Endothelial cell (in vitro differentiated cells): ENCODE data around the gene STK11. TPM values are rescaled to one million over a fixed set of nuclear protein-coding genes. Genes with fewer than 3 reads are reported as not detected.

ENCODE experiments used
- DNase-seq: peaks from one replicate; pipeline ENCODE4 v3.0.0; 2021; ENCODE audit warnings: low spot score
- H3K27ac Mint-ChIP-seq: one replicate; pipeline ENCODE4 v1.8.0; 2021; ENCODE audit warnings: mixed read lengths, inconsistent platforms; ENCODE audit not compliant: unreplicated experiment
- H3K27me3 Mint-ChIP-seq: one replicate; pipeline ENCODE4 v1.8.0; 2021; ENCODE audit warnings: mild to moderate bottlenecking, moderate library complexity, mixed read lengths, inconsistent platforms; ENCODE audit not compliant: unreplicated experiment
- H3K36me3 Mint-ChIP-seq: one replicate; pipeline ENCODE4 v1.8.0; 2021; ENCODE audit warnings: mild to moderate bottlenecking, low read depth, mixed read lengths, inconsistent platforms; ENCODE audit not compliant: unreplicated experiment
- H3K4me1 Mint-ChIP-seq: one replicate; pipeline ENCODE4 v1.8.0; 2021; ENCODE audit warnings: mild to moderate bottlenecking, mixed read lengths, inconsistent platforms; ENCODE audit not compliant: unreplicated experiment
- H3K4me3 Mint-ChIP-seq: one replicate; pipeline ENCODE4 v1.8.0; 2021; ENCODE audit warnings: mild to moderate bottlenecking, mixed read lengths, inconsistent platforms; ENCODE audit not compliant: unreplicated experiment
- H3K9me3 Mint-ChIP-seq: one replicate; pipeline ENCODE4 v1.8.0; 2021; ENCODE audit warnings: mixed read lengths, inconsistent platforms; ENCODE audit not compliant: unreplicated experiment
- CTCF ChIP-seq: fragments of 200-600 bp; sonication (generic); IDR thresholded peaks from one replicate; pipeline ENCODE4 v1.5.0; 2021; ENCODE audit warnings: antibody characterized with exemption; ENCODE audit not compliant: unreplicated experiment
- long read RNA-seq: library from polyadenylated mRNA; unstranded; transcript quantifications from one replicate; pipeline ENCODE4 v2.0.0, GENCODE V29; 2020; ENCODE audit not compliant: unreplicated experiment
- total RNA-seq: library from RNA; stranded (reverse); fragmentation: NEBNext Ultra II Directional; extraction: Animal tissue kit (Norgen Biotek cat#: 25700); gene quantifications from one replicate; pipeline ENCODE4 v1.2.1, GENCODE V29; 2021; ENCODE audit not compliant: unreplicated experiment

STK11 gene
- 63.9 TPM for total RNA-seq
- long read RNA-seq, partial matches to known transcripts, result 2 of 3 reads
- long read RNA-seq, other reads (novel, unspliced or antisense), result 1 of 3 reads

GRCh38 chr19:1205114-1206099 lies at the start of gene STK11:
TSS of gene STK11 (plus strand) at chr19:1205778. CDS start at chr19:1206914, 1,136 bp downstream.
- peak; percentile 100 for DNase-seq
- peak within 1 kb of the TSS; percentile 74 for H3K27ac Mint-ChIP-seq
- peaks cover 15% of the 10 kb centered on the region for H3K4me1 Mint-ChIP-seq
- no peak for TF ChIP-seq CTCF
- H3K27me3 Mint-ChIP-seq, result peaks cover 7% of the 10 kb centered on the region
- peaks cover 7% of the 10 kb centered on the region for H3K36me3 Mint-ChIP-seq
- peak within 1 kb of the TSS; percentile 96 for H3K4me3 Mint-ChIP-seq
- H3K9me3 Mint-ChIP-seq, result no peaks in the 10 kb centered on the region

- Mint-ChIP-seq H3K36me3 (no peaks in the 10 kb centered on the region), H3K4me3 (no peak overlapping the region), H3K9me3 (no peaks in the 10 kb centered on the region), H3K27ac (no peak overlapping the region), H3K27me3 (peaks cover 2% of the 10 kb centered on the region), H3K4me1 (no peaks in the 10 kb centered on the region)
- no peak for DNase-seq
- no peak for TF ChIP-seq CTCF
Measured at GRCh38 chr19:1156305-1156801, 49.2 kb upstream of the STK11 start.

GRCh38 chr19:1156830-1157615 lies 48.6 kb upstream of the STK11 start:
- no peak overlapping the region for H3K27ac Mint-ChIP-seq
- H3K27me3 Mint-ChIP-seq, result peaks cover 2% of the 10 kb centered on the region
- no peaks in the 10 kb centered on the region for H3K36me3 Mint-ChIP-seq
- H3K9me3 Mint-ChIP-seq, result no peaks in the 10 kb centered on the region
- no peaks in the 10 kb centered on the region for H3K4me1 Mint-ChIP-seq
- no peak for TF ChIP-seq CTCF
- no peak for DNase-seq
- H3K4me3 Mint-ChIP-seq, result no peak overlapping the region

- no peak for DNase-seq
- Mint-ChIP-seq H3K4me1 (peaks cover 3% of the 10 kb centered on the region), H3K27ac (no peak overlapping the region)
Measured at GRCh38 chr19:1157931-1158884, 47.4 kb upstream of the STK11 start.

More at GRCh38 chr19:1157931-1158884, 47.4 kb upstream of the STK11 start:
- Mint-ChIP-seq H3K36me3 (peaks cover 4% of the 10 kb centered on the region), H3K9me3 (no peaks in the 10 kb centered on the region), H3K4me3 (no peak overlapping the region), H3K27me3 (peaks cover 2% of the 10 kb centered on the region)
- no peak for TF ChIP-seq CTCF
